DND-41 (cell line): ENCODE data around the gene OR51I1.

Experiments used
- ATAC-seq: fragments of 200-7000 bp; cut with Tn5 transposase; 3 replicates; pipeline ENCODE4 v1.9.1; 2021; ENCODE audit warnings: low read depth; ENCODE audit not compliant: insufficient read depth
- DNase-seq: peaks from one replicate; pipeline ENCODE4 v3.0.0-alpha.2; 2020
- H2AFZ ChIP-seq: 2 replicates; pipeline ENCODE4 v1.6.0; 2012; ENCODE audit warnings: low read depth, low read length
- H3K27ac ChIP-seq: 2 replicates; pipeline ENCODE4 v1.5.1; 2012; ENCODE audit warnings: low read length, inconsistent platforms
- H3K27me3 ChIP-seq: fragments of 200-600 bp; sonication (generic); 2 replicates; pipeline ENCODE4 v1.6.0; 2012; ENCODE audit warnings: low read length, mild to moderate bottlenecking, inconsistent platforms; ENCODE audit not compliant: insufficient read depth, poor library complexity
- H3K36me3 ChIP-seq: 2 replicates; pipeline ENCODE4 v1.5.1; 2012; ENCODE audit warnings: low read length, inconsistent platforms; ENCODE audit not compliant: insufficient read depth
- H3K4me1 ChIP-seq: 2 replicates; pipeline ENCODE4 v1.5.1; 2012; ENCODE audit warnings: mild to moderate bottlenecking, low read length; ENCODE audit not compliant: insufficient read depth
- H3K4me2 ChIP-seq: 2 replicates; pipeline ENCODE4 v1.6.0; 2012; ENCODE audit warnings: mild to moderate bottlenecking, moderate library complexity, low read length, inconsistent platforms; ENCODE audit not compliant: insufficient read depth
- H3K4me3 ChIP-seq, 2 experiments: fragments of 200-600 bp in 1 of 2; shearing (Covaris generic) in 1 of 2; 2 replicates each; pipeline ENCODE4 v1.5.1; 2012 to 2016; ENCODE audit warnings: inconsistent platforms in 2 of 2, low read length in 2 of 2, mild to moderate bottlenecking in 2 of 2, low read depth in 1 of 2, moderate library complexity in 1 of 2
- H3K79me2 ChIP-seq: 2 replicates; pipeline ENCODE4 v1.6.0; 2012; ENCODE audit warnings: low read length, inconsistent platforms; ENCODE audit not compliant: insufficient read depth
- H3K9ac ChIP-seq: 2 replicates; pipeline ENCODE4 v1.6.0; 2012; ENCODE audit warnings: low read depth, mild to moderate bottlenecking, inconsistent platforms, low read length, moderate library complexity
- H3K9me3 ChIP-seq: 2 replicates; pipeline ENCODE4 v1.5.1; 2012; ENCODE audit warnings: low read length, moderate library complexity, mild to moderate bottlenecking, inconsistent platforms; ENCODE audit not compliant: insufficient read depth, severe bottlenecking
- H4K20me1 ChIP-seq: 2 replicates; pipeline ENCODE4 v1.6.0; 2012; ENCODE audit warnings: low read length; ENCODE audit not compliant: insufficient read depth
- EZH2 ChIP-seq: IDR thresholded peaks from 3 replicates; pipeline ENCODE4 v1.6.1; 2012; ENCODE audit warnings: borderline replicate concordance, low read depth, mild to moderate bottlenecking, moderate library complexity, low read length, inconsistent platforms; ENCODE audit not compliant: severe bottlenecking
- TF ChIP-seq, protein P1 (sequence below): IDR thresholded peaks from 2 replicates; pipeline ENCODE4 v1.5.1; 2012; ENCODE audit warnings: borderline replicate concordance, low read length, moderate library complexity, mild to moderate bottlenecking; ENCODE audit not compliant: poor library complexity, severe bottlenecking; ENCODE audit errors: extremely low read depth

The OR51I1 gene

DNA sequence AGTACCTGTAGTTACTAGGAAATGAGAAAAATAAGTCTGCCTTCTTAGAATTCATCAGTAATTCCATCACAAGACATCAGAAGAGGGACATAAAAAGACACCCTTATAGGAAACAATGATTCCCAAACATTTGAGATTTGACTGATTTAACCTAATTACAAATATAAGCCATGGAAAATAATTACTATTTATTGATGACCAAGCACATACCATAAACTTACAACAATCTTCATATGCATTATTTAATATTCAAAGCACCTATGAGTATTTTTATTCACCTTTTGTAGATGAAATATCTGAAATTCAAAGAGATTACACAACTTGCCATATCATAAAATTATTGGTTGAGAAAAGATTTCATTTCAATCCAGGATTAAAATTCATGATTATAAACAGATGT lies 32.6 kb upstream of the OR51I1 start:
- no peak overlapping the region for H2AFZ ChIP-seq
- H3K9ac ChIP-seq: no peak overlapping the region
- no peak overlapping the region for H3K4me2 ChIP-seq
- no peaks in the 10 kb centered on the region for H3K4me1 ChIP-seq
- ATAC-seq (no peak), DNase-seq (no peak)
- H4K20me1 ChIP-seq: no peaks in the 10 kb centered on the region
- H3K36me3 ChIP-seq: no peaks in the 10 kb centered on the region
- no peaks in the 10 kb centered on the region for H3K79me2 ChIP-seq
- H3K27ac ChIP-seq: no peak overlapping the region
- H3K9me3 ChIP-seq: no peaks in the 10 kb centered on the region
- TF ChIP-seq, protein P1, sequence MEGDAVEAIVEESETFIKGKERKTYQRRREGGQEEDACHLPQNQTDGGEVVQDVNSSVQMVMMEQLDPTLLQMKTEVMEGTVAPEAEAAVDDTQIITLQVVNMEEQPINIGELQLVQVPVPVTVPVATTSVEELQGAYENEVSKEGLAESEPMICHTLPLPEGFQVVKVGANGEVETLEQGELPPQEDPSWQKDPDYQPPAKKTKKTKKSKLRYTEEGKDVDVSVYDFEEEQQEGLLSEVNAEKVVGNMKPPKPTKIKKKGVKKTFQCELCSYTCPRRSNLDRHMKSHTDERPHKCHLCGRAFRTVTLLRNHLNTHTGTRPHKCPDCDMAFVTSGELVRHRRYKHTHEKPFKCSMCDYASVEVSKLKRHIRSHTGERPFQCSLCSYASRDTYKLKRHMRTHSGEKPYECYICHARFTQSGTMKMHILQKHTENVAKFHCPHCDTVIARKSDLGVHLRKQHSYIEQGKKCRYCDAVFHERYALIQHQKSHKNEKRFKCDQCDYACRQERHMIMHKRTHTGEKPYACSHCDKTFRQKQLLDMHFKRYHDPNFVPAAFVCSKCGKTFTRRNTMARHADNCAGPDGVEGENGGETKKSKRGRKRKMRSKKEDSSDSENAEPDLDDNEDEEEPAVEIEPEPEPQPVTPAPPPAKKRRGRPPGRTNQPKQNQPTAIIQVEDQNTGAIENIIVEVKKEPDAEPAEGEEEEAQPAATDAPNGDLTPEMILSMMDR: no peak
- TF ChIP-seq EZH2: no peak
- peaks cover 15% of the 10 kb centered on the region for H3K27me3 ChIP-seq
- no peak overlapping the region for H3K4me3 ChIP-seq

DNA sequence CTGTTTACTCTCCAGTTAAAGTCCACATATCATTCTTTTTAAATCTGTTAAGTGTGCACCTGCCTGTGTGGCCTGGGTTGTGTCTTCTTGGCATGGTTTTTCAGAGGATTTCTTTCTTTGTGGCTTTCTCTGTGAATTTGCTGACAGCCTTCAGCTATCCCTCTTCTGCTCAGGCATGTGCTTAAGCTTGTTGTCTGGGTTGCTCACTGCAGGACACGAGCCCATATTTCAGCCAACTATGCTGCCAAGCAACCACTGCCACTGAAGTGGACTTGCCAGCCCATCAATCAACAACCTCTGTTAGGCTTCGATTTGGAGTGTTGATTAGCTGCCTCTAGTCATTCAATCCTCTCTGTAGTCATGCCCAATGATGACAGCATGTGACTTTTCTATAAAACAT lies 26.2 kb upstream of the OR51I1 start:
- Histone ChIP-seq H3K4me3 (no peak overlapping the region), H3K4me2 (no peak overlapping the region), H3K27me3 (peaks cover 7% of the 10 kb centered on the region), H3K27ac (no peak overlapping the region), H2AFZ (no peak overlapping the region), H3K9me3 (no peaks in the 10 kb centered on the region), H3K79me2 (no peaks in the 10 kb centered on the region), H3K36me3 (no peaks in the 10 kb centered on the region), H3K4me1 (no peaks in the 10 kb centered on the region), H3K9ac (no peak overlapping the region), H4K20me1 (no peaks in the 10 kb centered on the region)
- DNase-seq: no peak
- ATAC-seq: no peak
- TF ChIP-seq, protein P1: no peak
- TF ChIP-seq EZH2: no peak

DNA sequence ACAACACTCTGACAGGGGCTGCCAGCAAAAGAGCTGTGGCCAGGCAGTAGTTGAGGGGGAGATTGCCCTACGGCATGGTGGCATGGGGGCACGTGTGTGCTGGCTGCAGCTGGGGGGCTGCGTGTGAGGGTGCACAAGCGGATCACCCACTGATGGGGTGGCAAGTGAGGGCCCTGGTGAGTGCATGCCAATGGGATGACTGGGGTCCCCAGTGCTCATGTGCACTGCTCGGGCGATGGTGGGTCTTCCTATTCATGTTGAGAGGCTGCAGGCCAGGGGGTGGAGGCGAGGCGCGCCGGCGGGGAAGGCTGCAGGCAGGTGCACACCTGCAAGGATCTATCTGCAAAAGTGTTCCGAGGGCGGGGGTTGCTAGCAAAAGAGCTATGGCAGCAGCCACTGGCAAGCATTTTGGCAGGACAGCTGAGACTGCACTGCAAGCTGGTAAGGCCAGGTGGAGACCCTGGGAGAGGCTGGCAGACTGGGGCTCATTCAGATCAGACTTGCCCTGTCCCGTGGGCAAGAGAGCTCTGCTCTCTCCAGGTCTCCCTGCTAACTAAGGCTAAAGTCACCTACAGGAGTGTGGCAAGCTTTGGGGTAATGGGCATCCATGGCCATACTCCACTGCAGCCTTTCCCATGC lies 19.8 kb upstream of the OR51I1 start:
- Histone ChIP-seq H3K79me2 (no peaks in the 10 kb centered on the region), H2AFZ (no peak overlapping the region), H3K4me2 (no peak overlapping the region), H3K27ac (no peak overlapping the region), H3K9me3 (no peaks in the 10 kb centered on the region), H3K4me3 (no peak overlapping the region), H3K36me3 (no peaks in the 10 kb centered on the region), H3K4me1 (no peaks in the 10 kb centered on the region), H4K20me1 (no peaks in the 10 kb centered on the region), H3K27me3 (peaks cover 6% of the 10 kb centered on the region), H3K9ac (no peak overlapping the region)
- TF ChIP-seq, protein P1: no peak
- no peak for TF ChIP-seq EZH2
- DNase-seq (no peak), ATAC-seq (no peak)
